Keratinocyte (primary cell): ENCODE measurements around the gene SEC24D.

Experiments
- CTCF ChIP-seq, 3 experiments: IDR thresholded peaks in 1 of 3; conservative IDR thresholded peaks in 1 of 3; optimal IDR thresholded peaks in 1 of 3; 2 replicates in 2 of 3; 3 replicates in 1 of 3; pipeline versions ENCODE3 to v1.5.1; 2011; ENCODE audit warnings: low read length in 3 of 3, mild to moderate bottlenecking in 3 of 3, moderate library complexity in 2 of 3, control low read depth in 1 of 3, inconsistent platforms in 1 of 3; ENCODE audit not compliant: insufficient read depth in 2 of 3; ENCODE audit errors: extremely low read depth in 1 of 3
- EZH2 ChIP-seq: IDR thresholded peaks from one replicate; pipeline ENCODE4 v1.6.1; 2012; ENCODE audit warnings: inconsistent platforms, mild to moderate bottlenecking, low read length, moderate library complexity

- TF ChIP-seq CTCF (optimal IDR thresholded peaks at IDR 0.05 in 1 of 3, IDR thresholded peaks at IDR 0.05 in 1 of 3, conservative IDR thresholded peaks at IDR 0.05 in 1 of 3; ENCODE audit: extremely low read depth in 1 of 3, insufficient read depth in 2 of 3, low read length in 3 of 3) (no peak), EZH2 (no peak)
Observed at GRCh38 chr4:118798658-118799057, 37.3 kb downstream of the SEC24D start.
